ENCODE data around the gene PFKM. TPM values are rescaled to one million over a fixed set of nuclear protein-coding genes. Genes with fewer than 3 reads are reported as not detected.

Gene PFKM
- 37.7 and 42.2 TPM in 2 replicates for total RNA-seq

GRCh38 chr12:48119078-48119833 is at the start of gene PFKM:
Gene PFKM, plus strand, starts transcription at chr12:48119364. Its CDS starts 3,411 bp downstream, at chr12:48122775.

DNA sequence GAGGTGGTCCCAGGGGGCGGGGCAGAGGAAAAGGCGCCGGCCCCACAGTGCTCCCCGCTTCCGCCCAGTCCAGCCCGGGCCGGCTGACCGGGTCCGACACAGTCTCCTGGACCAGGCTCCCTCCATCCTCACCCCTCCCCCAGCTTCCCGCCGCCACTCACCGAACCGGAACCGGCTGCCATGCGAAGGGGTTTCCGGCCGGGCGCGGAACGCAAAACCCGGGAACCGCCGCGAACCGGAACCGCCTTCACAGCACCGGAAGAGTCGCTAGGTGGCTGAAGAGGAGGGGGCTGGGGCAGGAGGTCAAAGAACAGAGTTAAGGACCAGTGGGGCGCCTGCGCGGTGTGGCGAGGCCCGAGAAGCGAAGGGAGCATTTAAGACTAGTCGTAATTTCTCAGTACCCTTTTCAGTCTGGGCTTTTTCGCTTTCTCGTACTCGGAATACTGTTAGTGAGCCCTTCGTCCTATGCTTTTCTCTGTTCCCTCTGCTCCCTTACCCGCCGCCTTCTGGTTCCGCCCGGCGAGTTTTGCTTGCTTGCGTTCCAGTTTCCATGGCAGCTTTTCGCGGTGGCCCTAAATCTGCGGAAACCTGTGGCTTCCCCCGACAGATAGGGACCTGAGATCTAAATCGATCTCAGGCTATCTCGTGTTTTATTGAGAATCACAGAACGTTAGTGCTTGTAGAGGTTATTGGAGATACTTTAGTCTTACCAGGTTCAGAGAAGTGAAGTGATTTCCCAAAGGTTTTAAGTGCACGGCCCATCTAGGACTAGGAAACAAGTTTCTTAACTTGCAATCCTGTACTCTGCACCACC is 13.1 kb upstream of the PFKM start, which contains the start of gene SENP1:
SENP1 (minus strand) TSS at position 213 of the 814 bp plus-strand sequence. CDS start 4,607 bp downstream, outside the sequence.

DNA sequence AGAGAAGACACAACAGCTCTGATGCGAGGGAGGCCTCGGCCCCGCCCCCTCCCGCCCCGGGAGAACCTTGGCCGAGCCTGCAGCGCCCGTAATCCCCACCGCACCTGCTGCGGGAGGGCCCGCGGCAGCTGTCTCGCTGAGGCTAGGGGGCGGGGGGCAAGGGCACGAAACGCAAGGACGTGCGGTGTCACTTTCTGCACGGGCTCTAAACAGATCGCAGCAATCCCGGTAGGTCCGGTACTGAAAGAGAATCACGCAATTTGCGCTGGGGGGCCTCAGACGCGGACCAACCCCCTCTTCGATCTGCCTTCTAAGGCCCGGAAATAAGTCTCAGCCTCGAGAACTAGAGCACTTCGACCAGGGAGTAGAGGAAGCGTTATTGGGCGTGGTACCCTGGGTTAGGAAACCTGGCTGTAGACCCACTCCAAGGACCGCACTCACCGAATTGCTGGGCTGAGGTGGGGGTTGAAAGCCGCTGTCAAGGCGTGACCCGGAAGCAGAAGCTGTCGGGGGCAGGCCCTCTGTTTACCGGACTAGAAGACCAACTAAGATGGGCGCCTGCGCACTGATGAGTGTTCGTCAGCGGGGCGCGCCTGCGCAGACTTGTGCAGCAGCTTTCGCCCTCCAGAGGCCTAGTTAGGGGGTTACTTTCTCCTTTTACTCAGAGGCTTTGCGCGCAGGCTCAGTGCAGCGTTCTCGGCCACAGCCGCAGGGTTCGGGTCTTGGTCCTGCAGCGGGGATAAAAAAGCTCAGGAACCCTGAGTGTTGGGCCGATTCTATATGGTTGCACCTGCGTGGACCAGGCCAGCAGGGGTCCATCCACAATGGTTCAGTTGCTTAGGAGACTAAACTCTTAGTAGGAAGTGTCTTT is 38.1 kb downstream of the PFKM start, which contains the start of gene ASB8:
ASB8 (minus strand) TSS at position 498 of the 871 bp plus-strand sequence. CDS start 4,019 bp downstream, outside the sequence.

GRCh38 chr12:48183091-48183875 is 64.1 kb downstream of the PFKM start, which contains the start of gene CCDC184:
Gene CCDC184, plus strand, starts transcription at chr12:48183644. Its CDS starts 479 bp downstream, at chr12:48184123.

Other genes starting within 250 kb of the PFKM start
- gene VDR, start 214.4 kb upstream of the PFKM start, total RNA-seq, result 0.44 and 0.60 TPM in 2 replicates
- gene TMEM106C, start 155.8 kb upstream of the PFKM start, total RNA-seq, result 91.7 and 100.0 TPM in 2 replicates
- not detected in 2 replicates for gene COL2A1, start 114.9 kb upstream of the PFKM start, total RNA-seq
- 11.3 and 14.1 TPM in 2 replicates for gene SENP1, start 13.3 kb upstream of the PFKM start, total RNA-seq
- 14.8 and 19.1 TPM in 2 replicates for gene ASB8, start 38.2 kb downstream of the PFKM start, total RNA-seq
- not detected in 2 replicates for gene CCDC184, start 64.3 kb downstream of the PFKM start, total RNA-seq
- not detected in 2 replicates for gene OR10AD1, start 83.9 kb downstream of the PFKM start, total RNA-seq
- 2.3 and 7.7 TPM in 2 replicates for gene ZNF641, start 231.6 kb downstream of the PFKM start, total RNA-seq